DND-41 (cell line): ENCODE data around the gene SLC8A2.

ENCODE experiments used
- ATAC-seq: fragments of 200-7000 bp; cut with Tn5 transposase; 3 replicates; pipeline ENCODE4 v1.9.1; 2021; ENCODE audit warnings: low read depth; ENCODE audit not compliant: insufficient read depth
- DNase-seq: peaks from one replicate; pipeline ENCODE4 v3.0.0-alpha.2; 2020
- H2AFZ ChIP-seq: 2 replicates; pipeline ENCODE4 v1.6.0; 2012; ENCODE audit warnings: low read depth, low read length
- H3K27ac ChIP-seq: 2 replicates; pipeline ENCODE4 v1.5.1; 2012; ENCODE audit warnings: low read length, inconsistent platforms
- H3K27me3 ChIP-seq: fragments of 200-600 bp; sonication (generic); 2 replicates; pipeline ENCODE4 v1.6.0; 2012; ENCODE audit warnings: low read length, mild to moderate bottlenecking, inconsistent platforms; ENCODE audit not compliant: insufficient read depth, poor library complexity
- H3K36me3 ChIP-seq: 2 replicates; pipeline ENCODE4 v1.5.1; 2012; ENCODE audit warnings: low read length, inconsistent platforms; ENCODE audit not compliant: insufficient read depth
- H3K4me1 ChIP-seq: 2 replicates; pipeline ENCODE4 v1.5.1; 2012; ENCODE audit warnings: mild to moderate bottlenecking, low read length; ENCODE audit not compliant: insufficient read depth
- H3K4me2 ChIP-seq: 2 replicates; pipeline ENCODE4 v1.6.0; 2012; ENCODE audit warnings: mild to moderate bottlenecking, moderate library complexity, low read length, inconsistent platforms; ENCODE audit not compliant: insufficient read depth
- H3K4me3 ChIP-seq, 2 experiments: fragments of 200-600 bp in 1 of 2; shearing (Covaris generic) in 1 of 2; 2 replicates each; pipeline ENCODE4 v1.5.1; 2012 to 2016; ENCODE audit warnings: inconsistent platforms in 2 of 2, low read length in 2 of 2, mild to moderate bottlenecking in 2 of 2, low read depth in 1 of 2, moderate library complexity in 1 of 2
- H3K79me2 ChIP-seq: 2 replicates; pipeline ENCODE4 v1.6.0; 2012; ENCODE audit warnings: low read length, inconsistent platforms; ENCODE audit not compliant: insufficient read depth
- H3K9ac ChIP-seq: 2 replicates; pipeline ENCODE4 v1.6.0; 2012; ENCODE audit warnings: low read depth, mild to moderate bottlenecking, inconsistent platforms, low read length, moderate library complexity
- H3K9me3 ChIP-seq: 2 replicates; pipeline ENCODE4 v1.5.1; 2012; ENCODE audit warnings: low read length, moderate library complexity, mild to moderate bottlenecking, inconsistent platforms; ENCODE audit not compliant: insufficient read depth, severe bottlenecking
- H4K20me1 ChIP-seq: 2 replicates; pipeline ENCODE4 v1.6.0; 2012; ENCODE audit warnings: low read length; ENCODE audit not compliant: insufficient read depth
- EZH2 ChIP-seq: IDR thresholded peaks from 3 replicates; pipeline ENCODE4 v1.6.1; 2012; ENCODE audit warnings: borderline replicate concordance, low read depth, mild to moderate bottlenecking, moderate library complexity, low read length, inconsistent platforms; ENCODE audit not compliant: severe bottlenecking
- TF ChIP-seq, protein P1 (sequence below): IDR thresholded peaks from 2 replicates; pipeline ENCODE4 v1.5.1; 2012; ENCODE audit warnings: borderline replicate concordance, low read length, moderate library complexity, mild to moderate bottlenecking; ENCODE audit not compliant: poor library complexity, severe bottlenecking; ENCODE audit errors: extremely low read depth

Gene SLC8A2

DNA sequence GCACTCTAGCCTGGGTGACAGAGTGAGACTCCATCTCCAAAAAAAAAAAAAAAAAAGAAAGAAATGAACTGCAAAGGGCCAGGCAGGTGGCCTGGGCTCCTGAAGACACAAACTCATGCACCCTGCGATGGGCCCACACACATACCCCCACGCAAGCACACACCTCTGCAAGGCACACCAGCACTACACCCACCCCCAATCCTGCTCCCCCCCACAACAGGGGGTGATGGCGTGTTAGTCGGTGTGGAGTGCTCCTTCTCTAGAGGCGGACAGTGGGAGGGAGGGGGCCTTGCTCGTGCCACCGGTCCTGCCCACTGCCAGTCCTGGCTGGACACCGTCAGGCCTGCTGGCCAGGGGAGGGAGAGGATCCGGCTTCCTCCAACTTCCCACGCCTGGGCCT lies 1.6 kb upstream of the SLC8A2 start:
- Histone ChIP-seq H3K9ac (no peak overlapping the region), H3K4me1 (peaks cover 10% of the 10 kb centered on the region), H3K79me2 (no peaks in the 10 kb centered on the region), H3K4me2 (no peak overlapping the region), H2AFZ (no peak overlapping the region), H4K20me1 (peaks cover 26% of the 10 kb centered on the region), H3K9me3 (no peaks in the 10 kb centered on the region), H3K27ac (no peak overlapping the region), H3K4me3 (no peak overlapping the region), H3K27me3 (no peaks in the 10 kb centered on the region), H3K36me3 (no peaks in the 10 kb centered on the region)
- no peak for DNase-seq
- ATAC-seq: no peak
- TF ChIP-seq EZH2: no peak
- TF ChIP-seq, protein P1, sequence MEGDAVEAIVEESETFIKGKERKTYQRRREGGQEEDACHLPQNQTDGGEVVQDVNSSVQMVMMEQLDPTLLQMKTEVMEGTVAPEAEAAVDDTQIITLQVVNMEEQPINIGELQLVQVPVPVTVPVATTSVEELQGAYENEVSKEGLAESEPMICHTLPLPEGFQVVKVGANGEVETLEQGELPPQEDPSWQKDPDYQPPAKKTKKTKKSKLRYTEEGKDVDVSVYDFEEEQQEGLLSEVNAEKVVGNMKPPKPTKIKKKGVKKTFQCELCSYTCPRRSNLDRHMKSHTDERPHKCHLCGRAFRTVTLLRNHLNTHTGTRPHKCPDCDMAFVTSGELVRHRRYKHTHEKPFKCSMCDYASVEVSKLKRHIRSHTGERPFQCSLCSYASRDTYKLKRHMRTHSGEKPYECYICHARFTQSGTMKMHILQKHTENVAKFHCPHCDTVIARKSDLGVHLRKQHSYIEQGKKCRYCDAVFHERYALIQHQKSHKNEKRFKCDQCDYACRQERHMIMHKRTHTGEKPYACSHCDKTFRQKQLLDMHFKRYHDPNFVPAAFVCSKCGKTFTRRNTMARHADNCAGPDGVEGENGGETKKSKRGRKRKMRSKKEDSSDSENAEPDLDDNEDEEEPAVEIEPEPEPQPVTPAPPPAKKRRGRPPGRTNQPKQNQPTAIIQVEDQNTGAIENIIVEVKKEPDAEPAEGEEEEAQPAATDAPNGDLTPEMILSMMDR: no peak

DNA sequence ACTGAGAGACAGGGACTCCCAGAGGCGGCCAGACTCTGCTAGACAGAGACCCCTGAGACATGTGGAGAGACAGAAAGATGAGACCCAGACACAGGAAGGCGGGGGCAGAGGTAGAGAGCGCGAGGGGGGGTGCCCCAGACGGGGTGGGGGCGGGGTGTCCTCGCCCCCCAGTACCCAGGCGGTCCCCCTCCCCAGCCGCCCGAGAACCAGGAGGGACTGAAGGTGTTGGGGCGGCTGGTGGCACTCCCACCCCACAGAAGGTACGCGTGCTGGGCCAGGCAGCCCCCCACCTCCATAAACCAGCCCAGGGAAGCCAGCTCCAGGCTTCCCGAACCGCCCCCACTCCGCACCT lies 336 bp downstream of the SLC8A2 start:
- Histone ChIP-seq H3K79me2 (no peaks in the 10 kb centered on the region), H2AFZ (no peak overlapping the region), H3K4me3 (no peak overlapping the region), H3K36me3 (no peaks in the 10 kb centered on the region), H3K9ac (no peak overlapping the region), H3K4me2 (peak overlapping the region; percentile 50), H3K27me3 (no peaks in the 10 kb centered on the region), H3K27ac (no peak overlapping the region), H3K9me3 (no peaks in the 10 kb centered on the region), H3K4me1 (peaks cover 10% of the 10 kb centered on the region), H4K20me1 (peaks cover 23% of the 10 kb centered on the region)
- TF ChIP-seq, protein P1: no peak
- DNase-seq (no peak), ATAC-seq (peak; percentile 25; the same call in 2 of the 3 replicates)

- Histone ChIP-seq H4K20me1 (peaks cover 23% of the 10 kb centered on the region), H3K27me3 (no peaks in the 10 kb centered on the region), H3K4me1 (peaks cover 10% of the 10 kb centered on the region), H3K79me2 (no peaks in the 10 kb centered on the region), H3K4me3 (no peak overlapping the region), H3K9me3 (no peaks in the 10 kb centered on the region), H2AFZ (no peak overlapping the region), H3K36me3 (no peaks in the 10 kb centered on the region), H3K9ac (no peak overlapping the region), H3K4me2 (no peak overlapping the region), H3K27ac (no peak overlapping the region)
- DNase-seq: no peak
- TF ChIP-seq, protein P1: no peak
- TF ChIP-seq EZH2: no peak
- no peak for ATAC-seq
Observed at GRCh38 chr19:47470447-47471195, 1.1 kb downstream of the SLC8A2 start.

- H3K27me3 ChIP-seq: no peaks in the 10 kb centered on the region
- no peak overlapping the region for H3K4me2 ChIP-seq
- no peak overlapping the region for H3K4me3 ChIP-seq
Observed at GRCh38 chr19:47469719-47470118, 2.0 kb downstream of the SLC8A2 start.

More at GRCh38 chr19:47469719-47470118, 2.0 kb downstream of the SLC8A2 start:
- DNase-seq: no peak
- no peak for ATAC-seq
- Histone ChIP-seq H3K79me2 (no peaks in the 10 kb centered on the region), H3K27ac (no peak overlapping the region), H3K9ac (no peak overlapping the region), H3K9me3 (no peaks in the 10 kb centered on the region), H3K36me3 (no peaks in the 10 kb centered on the region), H2AFZ (no peak overlapping the region), H3K4me1 (peaks cover 10% of the 10 kb centered on the region), H4K20me1 (peaks cover 23% of the 10 kb centered on the region)
- TF ChIP-seq, protein P1: no peak
- TF ChIP-seq EZH2: no peak
